ENCODE data around the gene NUP133.

GRCh38 chr1:229407206-229408026 lies 100.7 kb downstream of the NUP133 start:
- no peak for TF ChIP-seq CTCF (conservative IDR thresholded peaks at IDR 0.05; ENCODE audit: low read depth, low read length)
- TF ChIP-seq EZH2 (IDR thresholded peaks at IDR 0.05; ENCODE audit: borderline replicate concordance, low read depth, low read length, poor library complexity, severe bottlenecking), result no peak
